GM21619 (cell line): ENCODE results near the gene NRXN3.
"Not testable (repeated sequence)": the region's sequence is repeated elsewhere in the genome, so short reads cannot be mapped to it uniquely, and the experiment has no call there.

Source experiments
- ATAC-seq: cut with Tn5 transposase; IDR thresholded peaks from one replicate; pipeline ENCODE4 v1.9.1; 2021; ENCODE audit not compliant: unreplicated experiment

Gene NRXN3

GRCh38 chr14:79734151-79734550 lies 1564.0 kb downstream of the NRXN3 start:
- no peak for ATAC-seq

- no peak for ATAC-seq
Observed at GRCh38 chr14:79734656-79735055, 1564.5 kb downstream of the NRXN3 start.

DNA sequence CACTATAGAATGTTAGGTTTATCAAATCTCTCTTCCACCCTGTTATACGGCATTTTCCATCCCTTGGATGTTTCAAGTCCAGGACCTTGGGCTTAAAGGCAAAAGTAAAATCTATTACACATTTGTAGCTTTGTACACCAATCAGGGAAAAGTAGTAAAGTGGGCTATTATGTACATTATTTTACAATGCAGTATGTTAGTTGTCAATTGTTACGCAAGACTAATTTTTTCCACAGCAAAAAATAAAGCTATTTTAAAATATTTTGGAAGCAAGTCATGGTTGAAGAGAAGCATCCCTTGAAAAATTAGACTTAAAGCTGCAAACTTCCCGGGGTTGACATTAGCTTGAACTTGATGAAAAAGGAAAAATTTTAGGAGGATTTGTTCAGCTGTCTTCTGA lies 1564.9 kb downstream of the NRXN3 start:
- no peak for ATAC-seq

- ATAC-seq, result no peak
Observed at GRCh38 chr14:79740066-79740601, 1570.0 kb downstream of the NRXN3 start.

DNA sequence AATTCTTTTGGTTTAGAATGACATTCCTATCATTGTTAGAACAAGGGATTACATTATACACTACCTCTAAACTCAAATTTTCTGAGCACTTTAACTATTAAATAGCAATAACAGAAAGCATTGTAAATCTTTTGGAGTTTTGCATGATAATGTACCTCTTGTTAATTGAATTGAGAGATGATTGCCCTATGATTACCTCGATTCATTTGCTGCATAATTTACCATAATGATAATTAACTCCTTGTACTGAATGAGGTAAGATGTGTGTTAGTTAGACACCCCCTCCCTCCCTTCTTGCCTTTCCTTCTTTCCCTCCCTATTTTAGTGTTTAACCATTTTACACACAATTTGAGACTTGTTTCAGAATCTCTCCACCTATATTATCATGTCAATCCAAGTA lies 1572.0 kb downstream of the NRXN3 start:
- no peak for ATAC-seq

DNA sequence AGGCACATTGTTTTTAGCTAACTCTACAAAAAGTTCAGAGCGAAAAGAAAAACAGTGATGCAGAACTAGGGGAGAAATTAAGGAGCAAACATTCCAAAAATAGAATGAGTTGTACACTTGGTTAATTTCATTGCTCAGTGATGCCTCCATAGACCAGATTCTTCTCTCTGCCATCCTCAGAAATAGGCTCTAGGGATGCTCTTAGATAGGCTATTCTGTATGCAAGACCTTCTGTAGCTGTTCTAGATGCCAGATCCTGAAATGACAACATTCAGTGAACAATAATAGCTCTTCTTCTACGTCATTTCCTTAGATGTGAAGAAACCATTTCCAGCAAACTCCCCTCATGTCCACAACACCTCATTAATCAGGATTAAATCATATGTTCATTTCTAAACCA lies 1574.9 kb downstream of the NRXN3 start:
- ATAC-seq, result no peak

GRCh38 chr14:79749065-79749464 lies 1578.9 kb downstream of the NRXN3 start:
- ATAC-seq, result no peak

DNA sequence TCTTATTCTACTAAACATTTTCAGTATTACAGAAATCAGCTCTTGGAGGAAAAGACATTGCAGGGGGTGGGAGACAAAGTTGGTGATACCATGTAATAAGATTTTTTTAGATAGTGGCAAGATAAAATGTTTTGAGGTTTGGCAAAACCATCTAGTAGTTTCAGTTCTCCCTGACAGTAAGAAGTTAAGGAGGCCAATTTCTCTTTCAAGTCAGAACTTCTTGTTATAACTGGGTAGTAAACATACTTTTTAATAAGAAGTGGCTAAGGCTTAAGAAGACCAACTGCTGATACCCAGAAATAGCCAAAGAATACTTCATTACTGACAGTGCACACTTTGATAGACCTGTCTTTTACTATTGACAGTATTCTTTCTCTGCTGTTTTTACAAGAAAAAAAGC lies 1588.8 kb downstream of the NRXN3 start:
- no peak for ATAC-seq

- ATAC-seq, result no peak
Observed at GRCh38 chr14:79764323-79764722, 1594.2 kb downstream of the NRXN3 start.

DNA sequence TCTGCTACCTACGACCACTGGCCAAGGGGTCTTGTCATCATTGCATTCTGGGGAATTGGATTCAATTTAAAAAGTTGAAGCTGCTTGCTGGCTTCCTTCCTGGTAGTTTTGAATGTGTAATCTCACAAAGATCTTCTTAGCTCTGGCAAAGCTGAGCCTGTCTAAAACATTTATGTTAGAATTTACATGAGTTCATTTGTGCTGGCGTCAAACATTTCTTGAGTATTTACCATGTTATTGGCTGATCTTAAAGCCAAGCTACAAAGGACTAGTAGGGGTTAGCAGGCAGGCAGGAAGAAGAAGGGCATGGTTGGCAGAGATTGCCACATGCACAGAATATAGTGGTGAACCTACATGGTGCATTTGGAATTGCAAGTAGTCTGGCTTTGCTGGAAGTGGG lies 1596.3 kb downstream of the NRXN3 start:
- no peak for ATAC-seq

- no peak for ATAC-seq
Observed at GRCh38 chr14:79767251-79767650, 1597.1 kb downstream of the NRXN3 start.

DNA sequence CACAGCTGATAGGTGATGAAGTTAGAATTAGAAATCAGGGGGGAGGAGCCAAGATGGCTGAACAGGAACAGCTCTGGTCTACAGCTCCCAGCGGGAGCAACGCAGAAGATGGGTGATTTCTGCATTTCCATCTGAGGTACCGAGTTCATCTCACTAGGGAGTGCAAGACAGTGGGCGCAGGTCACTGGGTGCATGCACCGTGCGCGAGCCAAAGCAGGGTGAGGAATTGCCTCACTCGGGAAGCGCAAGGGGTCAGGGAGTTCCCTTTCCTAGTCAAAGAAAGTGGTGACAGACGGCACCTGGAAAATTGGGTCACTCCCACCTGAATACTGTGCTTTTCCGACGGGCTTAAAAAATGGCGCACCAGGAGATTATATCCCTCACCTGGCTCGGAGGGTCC lies 1597.5 kb downstream of the NRXN3 start:
- ATAC-seq, result not testable (repeated sequence)

- no peak for ATAC-seq
Observed at GRCh38 chr14:79781882-79782281, 1611.7 kb downstream of the NRXN3 start.

- ATAC-seq, result no peak
Observed at GRCh38 chr14:79783041-79783440, 1612.9 kb downstream of the NRXN3 start.

GRCh38 chr14:79786522-79786921 lies 1616.3 kb downstream of the NRXN3 start:
- ATAC-seq, result no peak

GRCh38 chr14:79788346-79788745 lies 1618.2 kb downstream of the NRXN3 start:
- ATAC-seq, result no peak

DNA sequence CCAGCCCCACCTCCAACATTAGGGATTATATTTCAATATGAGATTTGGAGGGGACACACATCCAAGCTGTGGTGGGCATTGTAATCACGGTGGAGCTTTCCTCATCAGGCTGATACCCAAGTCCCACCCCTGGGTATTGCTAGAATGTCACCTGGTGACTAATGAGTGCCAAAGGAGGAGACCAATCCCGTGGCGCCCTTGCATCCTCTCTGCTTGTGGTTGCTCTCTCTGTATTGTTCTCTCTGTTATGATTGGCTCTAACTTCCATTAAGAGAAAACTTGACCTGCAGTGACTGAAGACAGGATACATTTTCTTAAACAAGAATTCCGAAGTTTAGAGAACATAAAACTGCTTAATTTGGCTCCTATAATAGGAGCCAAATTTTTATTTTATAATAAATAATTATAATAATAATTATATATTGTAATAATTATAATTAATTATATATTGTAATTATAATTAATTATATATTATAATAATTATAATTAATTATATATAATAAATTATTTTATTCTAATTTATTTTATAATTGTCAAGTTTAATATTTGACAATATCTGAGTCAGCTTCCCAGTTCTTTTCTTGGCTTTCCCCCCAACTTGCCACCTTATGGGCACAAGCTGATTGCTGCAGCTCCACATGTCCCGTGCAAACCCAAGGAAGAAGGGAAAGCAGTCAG lies 1621.0 kb downstream of the NRXN3 start:
- no peak for ATAC-seq

DNA sequence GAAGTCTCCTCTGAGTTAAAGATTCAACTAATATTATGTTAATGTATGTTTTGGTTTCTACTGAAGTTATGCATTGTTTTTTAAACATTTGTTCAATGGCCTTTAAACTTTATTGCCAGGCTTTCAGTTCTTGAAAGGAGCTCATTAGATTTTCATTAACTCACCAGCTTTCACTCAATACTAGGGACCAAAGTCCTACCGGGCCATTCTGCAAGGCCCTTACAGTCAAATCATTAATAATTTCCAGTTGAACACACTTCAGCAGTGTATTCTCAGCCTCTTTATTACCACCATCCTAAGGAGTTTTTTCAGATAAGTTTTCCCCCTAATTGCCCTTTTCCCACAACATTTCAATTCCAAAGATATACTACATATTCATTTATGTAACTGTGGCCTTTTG lies 1631.9 kb downstream of the NRXN3 start:
- ATAC-seq, result no peak

- ATAC-seq, result no peak
Observed at GRCh38 chr14:79805636-79806035, 1635.5 kb downstream of the NRXN3 start.

- no peak for ATAC-seq
Observed at GRCh38 chr14:79809849-79810612, 1639.9 kb downstream of the NRXN3 start.

DNA sequence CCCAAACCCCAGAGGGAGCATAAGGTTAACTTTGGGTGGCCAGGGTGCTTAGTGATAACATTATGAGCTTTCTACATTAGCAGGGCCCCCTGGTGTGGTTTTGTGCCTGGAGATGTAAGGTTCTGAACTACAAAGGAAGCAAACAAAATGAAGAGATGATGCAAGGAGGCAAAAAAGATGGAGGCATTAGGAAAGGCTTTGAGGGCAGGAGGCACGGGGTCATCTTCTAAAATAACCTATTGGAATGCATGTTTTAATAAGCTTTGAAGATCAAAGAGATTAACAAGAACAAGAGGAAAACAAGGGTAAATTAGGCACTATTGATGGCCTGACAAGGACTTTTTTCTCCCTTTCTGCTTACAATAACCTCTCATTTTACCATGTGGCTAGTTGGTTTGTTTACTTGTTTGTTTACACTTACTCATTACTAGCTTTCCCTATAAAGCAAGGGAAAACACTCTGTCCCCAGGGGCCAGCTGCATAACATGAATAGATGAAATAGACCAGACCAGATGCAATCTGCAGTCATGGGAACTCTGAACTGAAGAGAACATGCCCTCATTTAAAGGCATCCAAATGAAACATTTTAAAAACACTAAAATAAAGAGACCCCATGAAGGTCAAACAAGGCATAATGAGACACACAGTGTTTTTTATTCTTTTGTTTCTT lies 1650.8 kb downstream of the NRXN3 start:
- no peak for ATAC-seq

DNA sequence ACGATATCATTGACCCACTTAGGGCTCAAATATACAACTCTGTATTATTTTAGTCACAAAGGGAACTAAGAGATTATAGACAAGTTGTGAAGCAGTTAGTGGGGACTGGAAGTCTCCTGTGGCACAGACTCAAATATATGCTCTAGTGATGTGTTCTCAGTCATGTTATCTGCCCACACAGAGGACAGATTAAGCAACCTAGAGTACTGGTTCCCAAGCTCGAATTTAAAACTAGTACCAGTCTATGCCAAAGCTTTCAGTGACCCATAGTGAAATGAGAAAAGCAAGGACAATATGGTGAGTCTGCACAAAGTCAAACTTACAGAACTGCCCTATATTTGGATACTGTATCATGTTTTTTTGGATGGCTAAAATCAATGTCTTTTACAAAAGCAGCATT lies 1651.9 kb downstream of the NRXN3 start:
- ATAC-seq, result no peak
